NCI-H2227 (cell line): ENCODE measurements around the gene SDHB.
A peak's percentile ranks its signal among the peaks of the same experiment; 100 is the strongest.

ENCODE experiments used
- DNase-seq: peaks from one replicate; lab custom pipeline; 2025; ENCODE audit not compliant: unreplicated experiment; lab: John Stamatoyannopoulos, UW

Gene SDHB

DNA sequence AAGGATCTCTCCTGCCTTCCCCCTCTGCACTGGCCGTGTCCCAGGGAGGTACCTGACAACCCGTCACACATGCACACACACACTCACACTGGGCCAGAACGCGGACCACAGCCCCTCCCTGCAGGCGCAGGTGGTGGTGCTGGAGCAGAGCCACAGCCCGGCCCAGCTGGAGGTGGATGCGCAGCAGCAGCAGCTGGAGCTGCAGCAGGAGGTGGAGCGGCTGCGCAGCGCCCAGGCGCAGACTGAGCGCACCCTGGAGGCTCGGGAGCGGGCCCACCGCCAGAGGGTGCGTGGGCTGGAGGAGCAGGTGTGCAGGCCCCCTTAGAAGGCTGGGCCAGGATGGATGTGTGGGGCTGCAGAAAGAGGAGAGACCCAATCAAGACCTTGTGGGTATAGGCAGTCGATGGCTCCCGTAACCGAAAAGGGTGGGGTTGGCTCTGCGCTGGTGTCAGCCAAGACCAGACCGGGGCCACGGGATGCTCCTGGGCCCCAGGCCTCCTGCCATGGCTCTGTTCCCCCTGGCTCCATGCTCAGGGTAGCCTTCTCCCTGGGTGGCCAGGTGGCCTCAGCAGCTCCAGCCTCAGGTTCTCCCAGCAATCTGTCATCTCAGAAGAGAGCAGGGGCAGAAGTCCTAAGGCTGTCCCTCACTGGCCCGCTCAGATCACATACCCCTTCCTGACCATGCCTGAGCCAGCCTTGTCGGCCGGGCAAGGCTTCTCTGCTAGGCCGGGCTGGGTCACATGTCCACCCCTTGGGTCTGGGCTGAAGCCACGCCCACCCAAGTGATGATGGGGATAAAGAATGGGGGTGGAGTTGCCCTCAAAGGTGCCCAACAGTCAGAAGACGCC is 82.3 kb downstream of the SDHB start:
- DNase-seq, result peak; percentile 73

DNA sequence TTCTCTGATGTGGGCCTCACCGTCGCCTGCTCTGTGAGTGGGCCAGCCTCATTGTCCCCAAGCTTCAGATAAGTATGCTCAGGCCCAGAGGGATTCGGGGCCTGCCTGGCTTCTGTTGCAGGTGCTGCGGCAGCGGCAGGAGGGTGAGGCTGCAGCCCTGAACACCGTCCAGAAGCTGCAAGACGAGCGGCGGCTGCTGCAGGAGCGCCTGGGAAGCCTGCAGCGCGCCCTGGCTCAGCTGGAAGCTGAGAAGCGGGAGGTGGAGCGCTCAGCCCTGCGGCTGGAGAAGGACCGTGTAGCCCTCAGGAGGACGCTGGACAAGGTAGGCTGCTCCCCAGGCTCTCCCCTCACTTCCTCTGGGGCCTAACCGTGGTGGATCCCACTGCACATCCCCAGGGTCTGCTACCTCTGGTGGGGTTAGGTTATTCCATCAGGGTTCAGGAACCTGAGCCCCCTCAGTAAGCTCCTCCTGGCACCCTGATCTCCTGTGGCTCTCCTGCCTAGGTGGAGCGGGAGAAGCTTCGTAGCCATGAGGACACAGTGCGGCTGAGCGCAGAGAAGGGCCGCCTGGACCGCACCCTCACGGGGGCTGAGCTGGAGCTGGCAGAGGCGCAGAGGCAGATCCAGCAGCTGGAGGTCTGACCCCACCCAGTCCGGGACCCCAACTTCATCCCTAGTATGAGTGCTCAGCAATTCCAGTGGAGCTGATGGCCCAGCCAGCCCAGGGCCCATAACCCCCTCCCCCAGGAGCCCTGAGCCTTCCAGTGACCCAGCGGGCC is 83.5 kb downstream of the SDHB start:
- DNase-seq, result no peak

DNA sequence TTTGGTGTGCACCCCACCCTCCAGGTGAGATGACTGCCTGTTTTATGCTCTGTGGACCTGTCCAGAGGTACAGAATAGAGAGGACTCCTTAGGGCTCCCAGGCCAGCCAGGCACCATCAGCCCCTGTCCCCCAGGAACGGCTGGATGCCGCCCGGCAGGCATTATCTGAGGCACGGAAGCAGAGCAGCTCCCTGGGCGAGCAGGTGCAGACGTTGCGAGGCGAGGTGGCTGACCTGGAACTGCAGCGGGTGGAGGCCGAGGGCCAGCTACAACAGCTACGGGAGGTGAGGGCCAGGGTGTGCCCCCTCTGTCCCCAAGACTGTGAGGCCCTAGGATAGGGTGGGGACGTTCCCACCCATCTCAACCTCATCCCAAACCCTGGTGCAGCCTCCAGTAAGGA is 84.2 kb downstream of the SDHB start:
- no peak for DNase-seq

DNA sequence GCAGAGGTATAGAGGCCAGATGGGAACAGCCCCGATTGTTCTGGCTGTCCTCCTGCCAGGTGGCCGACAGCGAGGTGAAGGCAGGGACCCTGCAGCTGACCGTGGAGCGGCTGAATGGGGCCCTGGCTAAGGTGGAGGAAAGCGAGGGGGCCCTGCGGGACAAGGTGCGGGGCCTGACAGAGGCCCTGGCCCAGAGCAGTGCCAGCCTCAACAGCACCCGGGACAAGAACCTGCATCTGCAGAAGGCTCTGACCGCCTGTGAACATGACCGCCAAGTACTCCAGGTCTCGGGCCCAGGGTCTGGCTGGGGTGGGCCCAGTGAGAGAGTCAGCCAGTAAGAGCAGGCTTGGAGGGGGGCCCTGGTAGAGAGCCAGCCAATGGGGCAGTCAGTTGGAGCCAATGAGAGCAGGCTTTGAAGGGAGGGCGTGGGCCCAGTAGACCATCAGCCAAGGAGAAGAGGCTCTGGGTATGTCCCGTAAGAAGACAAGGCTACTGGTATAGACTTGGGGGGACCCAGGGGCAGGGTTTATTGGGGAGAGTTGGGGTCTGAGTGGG is 84.7 kb downstream of the SDHB start:
- no peak for DNase-seq
